Esophagus muscularis mucosa (tissue), 4 donors: Measurements from ENCODE around the gene UPF2. TPM values are rescaled to one million over a fixed set of nuclear protein-coding genes. Genes with fewer than 3 reads are reported as not detected.

Experiments
- DNase-seq: peaks from one replicate; pipeline ENCODE4 v3.0.0-alpha.2; 2017; ENCODE audit errors: extremely low spot score
- H3K27ac ChIP-seq, 4 donors: fragments of 200-600 bp; sonication (generic); replicated peaks in 1 of 4; 1 replicate in 3 of 4; 2 replicates in 1 of 4; pipeline ENCODE4 v1.5.1; 2016 to 2019; ENCODE audit warnings: mild to moderate bottlenecking in 1 of 4
- H3K27me3 ChIP-seq, 4 donors: fragments of 200-600 bp; sonication (generic); one replicate each; pipeline versions ENCODE4 v1.5.1 to v1.6.0; 2016 to 2019
- H3K36me3 ChIP-seq, 4 donors: fragments of 200-600 bp; sonication (generic); one replicate each; pipeline ENCODE4 v1.5.1; 2016 to 2019
- H3K4me1 ChIP-seq, 4 donors: fragments of 200-600 bp; sonication (generic); one replicate each; pipeline ENCODE4 v1.5.1; 2016 to 2019
- H3K4me3 ChIP-seq, 4 donors: fragments of 200-600 bp; sonication (generic); 1 replicate in 2 of 4; 2 replicates in 2 of 4; pipeline ENCODE4 v1.5.1; 2016 to 2019; ENCODE audit warnings: mild to moderate bottlenecking in 4 of 4, moderate library complexity in 1 of 4
- H3K9me3 ChIP-seq, 4 donors: fragments of 200-600 bp; sonication (generic); 1 replicate in 3 of 4; 2 replicates in 1 of 4; pipeline ENCODE4 v1.5.1; 2016 to 2019
- EP300 ChIP-seq: sonication (generic); formaldehyde crosslinking; IDR thresholded peaks from one replicate; pipeline ENCODE4 v1.6.1; 2017; ENCODE audit warnings: antibody characterized with exemption
- POLR2A ChIP-seq: fragments of 450-650 bp; IDR thresholded peaks from one replicate; pipeline ENCODE4 v1.6.1; 2017; ENCODE audit warnings: antibody characterized with exemption, moderate library complexity, mild to moderate bottlenecking, low read depth
- POLR2AphosphoS5 ChIP-seq, 2 donors: sonication (generic); formaldehyde crosslinking; IDR thresholded peaks; one replicate each; pipeline ENCODE4 v1.6.1; 2017; ENCODE audit warnings: antibody characterized with exemption in 2 of 2
- WGBS: methylation state at CpG from one replicate; pipeline ENCODE4 v1.1.5; 2018; 5-methylcytosine and 5-hydroxymethylcytosine counted together
- intact Hi-C: fragments of 100-400 bp; cut with DNase I; formaldehyde crosslinking; loops from one replicate; pipeline ENCODE4 v1.15.1; 2023
- total RNA-seq, 4 donors: library from RNA; depleted of rRNA; stranded (reverse); fragments of >200 nt; gene quantifications; one replicate each; pipeline versions ENCODE4 v1.1.0 to v1.2.1, GENCODE V29; 2016
- TF ChIP-seq, protein P1 (sequence below), 3 experiments: fragments of 200-600 bp in 2 of 3; fragments of 450-650 bp in 1 of 3; sonication (generic) in 2 of 3; IDR thresholded peaks; one replicate each; pipeline ENCODE4 v1.5.1; 2017 to 2019; ENCODE audit warnings: antibody characterized with exemption in 3 of 3, mild to moderate bottlenecking in 2 of 3, moderate library complexity in 1 of 3

UPF2 gene
- total RNA-seq, 4 donors from 2014 or later: 26.0 to 38.6 (median 28.0) TPM

DNA sequence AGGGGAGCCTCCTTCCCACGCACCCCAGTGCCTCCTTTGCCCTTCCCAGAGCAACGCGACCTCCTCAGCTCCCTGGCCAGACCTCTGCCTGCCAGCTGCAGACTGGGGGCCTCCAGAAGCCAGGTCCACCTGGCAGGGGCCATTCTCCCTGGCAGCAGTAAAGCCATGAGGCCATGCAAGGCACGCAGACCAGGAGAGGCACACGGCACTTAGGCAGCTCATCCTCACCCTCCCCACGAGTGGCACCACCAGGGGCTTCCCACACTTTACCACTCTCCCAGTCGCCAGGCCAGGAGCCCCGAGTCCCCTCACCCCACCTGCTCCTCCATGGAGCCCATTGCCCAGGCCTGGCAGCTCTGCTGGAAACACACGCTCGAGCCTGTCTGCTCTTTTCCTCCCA, 134.1 kb downstream of the UPF2 start:
- H3K4me3 ChIP-seq: no peak overlapping the region
- 88% methylated on average over 8 of the region's 10 CpGs for WGBS
- H3K27ac ChIP-seq: no peak overlapping the region
- no peak for TF ChIP-seq POLR2AphosphoS5 (IDR thresholded peaks at IDR 0.05)
- TF ChIP-seq, protein P1, sequence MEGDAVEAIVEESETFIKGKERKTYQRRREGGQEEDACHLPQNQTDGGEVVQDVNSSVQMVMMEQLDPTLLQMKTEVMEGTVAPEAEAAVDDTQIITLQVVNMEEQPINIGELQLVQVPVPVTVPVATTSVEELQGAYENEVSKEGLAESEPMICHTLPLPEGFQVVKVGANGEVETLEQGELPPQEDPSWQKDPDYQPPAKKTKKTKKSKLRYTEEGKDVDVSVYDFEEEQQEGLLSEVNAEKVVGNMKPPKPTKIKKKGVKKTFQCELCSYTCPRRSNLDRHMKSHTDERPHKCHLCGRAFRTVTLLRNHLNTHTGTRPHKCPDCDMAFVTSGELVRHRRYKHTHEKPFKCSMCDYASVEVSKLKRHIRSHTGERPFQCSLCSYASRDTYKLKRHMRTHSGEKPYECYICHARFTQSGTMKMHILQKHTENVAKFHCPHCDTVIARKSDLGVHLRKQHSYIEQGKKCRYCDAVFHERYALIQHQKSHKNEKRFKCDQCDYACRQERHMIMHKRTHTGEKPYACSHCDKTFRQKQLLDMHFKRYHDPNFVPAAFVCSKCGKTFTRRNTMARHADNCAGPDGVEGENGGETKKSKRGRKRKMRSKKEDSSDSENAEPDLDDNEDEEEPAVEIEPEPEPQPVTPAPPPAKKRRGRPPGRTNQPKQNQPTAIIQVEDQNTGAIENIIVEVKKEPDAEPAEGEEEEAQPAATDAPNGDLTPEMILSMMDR (IDR thresholded peaks at IDR 0.05): no peak
- H3K4me1 ChIP-seq: no peaks in the 10 kb centered on the region
- intact Hi-C loops: no loop called here
- H3K27me3 ChIP-seq: no peaks in the 10 kb centered on the region
- H3K36me3 ChIP-seq: no peaks in the 10 kb centered on the region
- DNase-seq: no peak
- H3K9me3 ChIP-seq: no peaks in the 10 kb centered on the region

DNA sequence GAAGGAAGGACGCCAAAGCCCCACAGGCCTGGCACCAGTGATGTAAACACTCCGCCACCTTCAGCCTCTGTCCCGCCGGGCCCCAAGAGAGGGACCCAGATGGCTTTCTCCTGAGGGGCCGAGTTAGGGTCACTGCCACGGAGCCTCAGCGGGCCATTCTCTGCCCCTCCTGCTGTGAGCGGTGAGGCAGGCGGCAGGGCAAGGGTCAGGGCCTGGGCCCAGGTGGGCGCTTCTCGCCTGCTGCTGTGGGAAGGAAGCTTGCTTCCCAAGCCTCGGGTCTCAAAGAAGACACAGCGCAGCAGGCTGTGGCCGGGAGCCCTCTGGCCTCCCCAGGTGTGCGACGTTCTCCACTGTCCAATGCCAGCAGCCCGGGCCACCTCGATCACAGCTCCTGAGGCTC, 134.7 kb downstream of the UPF2 start:
- H3K4me1 ChIP-seq: no peaks in the 10 kb centered on the region
- no peaks in the 10 kb centered on the region for H3K27me3 ChIP-seq
- no peaks in the 10 kb centered on the region for H3K36me3 ChIP-seq
- H3K4me3 ChIP-seq: no peak overlapping the region
- intact Hi-C loops: no loop called here
- no peak overlapping the region for H3K27ac ChIP-seq
- no peaks in the 10 kb centered on the region for H3K9me3 ChIP-seq
- no peak for DNase-seq
- 91% methylated on average over 7 of the region's 18 CpGs for WGBS
- TF ChIP-seq POLR2AphosphoS5 (IDR thresholded peaks at IDR 0.05) (no peak), POLR2A (no peak), EP300 (no peak)
- TF ChIP-seq, protein P1 (IDR thresholded peaks at IDR 0.05): no peak

DNA sequence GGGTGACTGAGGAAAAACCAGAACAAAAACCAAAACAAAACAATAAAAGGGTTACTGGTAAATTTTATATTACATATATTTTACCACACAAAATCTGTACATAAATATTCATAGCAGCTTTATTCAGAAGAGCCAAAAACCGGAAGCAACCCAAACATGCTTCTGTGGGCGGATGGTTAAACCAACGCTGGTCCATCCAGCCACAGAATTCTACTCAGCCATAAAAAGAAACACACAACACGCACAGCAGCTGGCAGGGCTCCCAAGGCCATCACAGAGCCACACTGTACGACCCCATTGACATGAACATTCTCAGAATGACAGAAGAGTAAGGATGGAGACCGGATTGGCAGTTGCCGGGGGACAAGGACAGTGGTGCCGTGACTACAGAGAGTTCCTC, 135.9 kb downstream of the UPF2 start:
- TF ChIP-seq POLR2A (no peak), POLR2AphosphoS5 (IDR thresholded peaks at IDR 0.05) (no peak), EP300 (no peak)
- TF ChIP-seq, protein P1 (IDR thresholded peaks at IDR 0.05): no peak
- DNase-seq: no peak
- Histone ChIP-seq H3K36me3 (no peaks in the 10 kb centered on the region), H3K4me1 (no peaks in the 10 kb centered on the region), H3K27ac (no peak overlapping the region), H3K4me3 (no peak overlapping the region), H3K9me3 (no peaks in the 10 kb centered on the region), H3K27me3 (peaks cover 0 to 5% (median 0%) of the 10 kb centered on the region in 4 donors)
- intact Hi-C loops: no loop called here
- WGBS: 70% methylated on average over 8 of the region's 8 CpGs

DNA sequence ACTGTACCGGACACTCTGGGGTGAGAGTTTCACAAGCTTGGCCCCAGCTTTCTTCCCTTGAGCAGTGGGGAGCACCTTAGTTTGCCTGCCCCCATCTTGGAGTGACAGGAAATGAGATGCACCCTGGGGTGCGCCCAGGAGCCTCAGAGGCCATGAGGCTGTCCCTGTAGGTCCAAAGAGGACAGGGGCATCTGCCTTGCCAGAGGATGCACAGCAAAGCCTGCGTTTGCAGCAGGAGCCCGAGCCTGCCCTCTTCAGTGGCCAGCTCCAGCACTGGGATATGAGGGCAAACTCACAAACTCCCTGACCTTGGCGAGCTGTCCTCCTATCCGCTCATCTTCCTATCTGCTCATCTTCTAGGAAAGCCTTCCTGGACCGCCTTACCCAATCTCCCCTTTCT, 140.0 kb downstream of the UPF2 start:
- Histone ChIP-seq H3K4me3 (no peak overlapping the region), H3K27ac (no peak overlapping the region), H3K36me3 (no peaks in the 10 kb centered on the region), H3K4me1 (no peaks in the 10 kb centered on the region), H3K27me3 (peaks cover 0 to 26% (median 0%) of the 10 kb centered on the region in 4 donors), H3K9me3 (no peaks in the 10 kb centered on the region)
- intact Hi-C loops: no loop called here
- TF ChIP-seq POLR2AphosphoS5 (IDR thresholded peaks at IDR 0.05) (no peak), EP300 (no peak), POLR2A (no peak)
- TF ChIP-seq, protein P1 (IDR thresholded peaks at IDR 0.05): no peak
- no peak for DNase-seq
- 84% methylated on average over 7 of the region's 7 CpGs for whole genome bisulfite sequencing

DNA sequence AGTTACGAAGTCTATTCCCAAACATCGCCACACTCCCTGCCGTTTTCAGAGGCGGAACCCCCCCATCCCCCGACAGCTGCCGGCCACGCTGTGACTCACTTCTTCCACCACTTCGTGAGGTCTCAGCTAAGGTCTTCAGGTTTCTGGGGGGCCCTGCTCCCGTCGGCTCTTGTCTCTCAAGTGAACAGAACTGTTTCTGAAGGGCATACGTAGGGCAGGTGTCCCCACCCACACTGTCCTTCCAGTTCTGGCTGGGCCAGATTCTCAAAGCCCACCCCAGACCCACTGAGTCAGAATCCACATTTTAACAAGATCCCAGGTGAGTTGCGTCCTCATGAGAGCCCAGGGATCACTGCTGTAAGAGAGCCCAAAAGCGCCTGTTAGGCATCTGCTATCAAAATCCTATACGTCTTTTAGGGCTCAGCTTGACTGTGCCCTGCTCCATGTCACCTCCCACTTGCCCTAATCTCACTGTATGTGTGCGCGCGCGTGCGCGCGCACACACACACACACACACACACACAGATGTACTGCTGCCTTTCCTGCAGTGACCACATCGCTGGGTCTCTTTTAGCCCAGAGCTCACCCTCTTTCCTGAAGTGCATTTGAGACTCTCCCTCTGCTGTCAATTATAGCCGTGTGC, 140.7 kb downstream of the UPF2 start:
- no peaks in the 10 kb centered on the region for H3K9me3 ChIP-seq
- H3K4me3 ChIP-seq: no peak overlapping the region
- 72% methylated on average over 23 of the region's 23 CpGs for WGBS
- DNase-seq: no peak
- intact Hi-C loops: no loop called here
- no peaks in the 10 kb centered on the region for H3K36me3 ChIP-seq
- no peaks in the 10 kb centered on the region for H3K4me1 ChIP-seq
- no peak overlapping the region for H3K27ac ChIP-seq
- peaks cover 0 to 26% (median 0%) of the 10 kb centered on the region in 4 donors for H3K27me3 ChIP-seq
- TF ChIP-seq POLR2AphosphoS5 (IDR thresholded peaks at IDR 0.05) (no peak), EP300 (no peak), POLR2A (no peak)
- TF ChIP-seq, protein P1 (IDR thresholded peaks at IDR 0.05): no peak
